Panc1 (cell line): ENCODE data around the gene IL10RB. TPM values are rescaled to one million over a fixed set of nuclear protein-coding genes. Genes with fewer than 3 reads are reported as not detected.

Experiments
- ATAC-seq: fragments of 200-7000 bp; cut with Tn5 transposase; 2 replicates; pipeline ENCODE4 v1.9.1; 2020; ENCODE audit warnings: mild to moderate bottlenecking, moderate library complexity
- BruUV-seq: library from RNA; stranded (reverse); fragments of 400-500 nt; replicated peaks from 2 replicates; lab custom pipeline; 2021; lab: Mats Ljungman, UMichigan
- CTCF ChIA-PET: fragments of 300-600 bp; sonication (Branson Sonifier 250); formaldehyde crosslinking; loops from one replicate; lab custom pipeline; 2022; ENCODE audit warnings: antibody characterized with exemption; lab: Charles Lee
- POLR2A ChIA-PET: fragments of 300-600 bp; sonication (Branson Sonifier 250); formaldehyde crosslinking; loops from one replicate; lab custom pipeline; 2022; ENCODE audit warnings: antibody characterized with exemption; lab: Charles Lee
- DNase-seq: peaks from one replicate; pipeline ENCODE4 v3.0.0-alpha.2; 2010; ENCODE audit warnings: low read depth, low spot score
- H3K27ac ChIP-seq: 2 replicates; pipeline ENCODE4 v1.5.1; 2011; ENCODE audit warnings: mild to moderate bottlenecking, low read length, inconsistent platforms
- H3K27me3 ChIP-seq: fragments of 200-500 bp; sonication (Bioruptor generic); 2 replicates; pipeline ENCODE4 v1.6.0; 2014; ENCODE audit warnings: low read length, inconsistent platforms; ENCODE audit not compliant: control insufficient read depth, insufficient read depth
- H3K36me3 ChIP-seq: fragments of 200-500 bp; sonication (Bioruptor generic); 2 replicates; pipeline ENCODE4 v1.5.1; 2014; ENCODE audit warnings: inconsistent platforms, mild to moderate bottlenecking, low read length, moderate library complexity; ENCODE audit not compliant: control insufficient read depth, insufficient read depth
- H3K4me1 ChIP-seq: 2 replicates; pipeline ENCODE4 v1.5.1; 2011; ENCODE audit warnings: inconsistent platforms, mild to moderate bottlenecking, low read length, moderate library complexity; ENCODE audit not compliant: control insufficient read depth, insufficient read depth
- H3K4me3 ChIP-seq, 2 experiments: 2 replicates each; pipeline ENCODE4 v1.5.1; 2011 to 2012; ENCODE audit warnings: low read depth in 2 of 2, low read length in 2 of 2, mild to moderate bottlenecking in 2 of 2, inconsistent platforms in 1 of 2, moderate library complexity in 1 of 2
- H3K9me3 ChIP-seq: fragments of 200-500 bp; sonication (Bioruptor generic); 2 replicates; pipeline ENCODE4 v1.5.1; 2014; ENCODE audit warnings: low read depth, mild to moderate bottlenecking, inconsistent platforms, low read length, moderate library complexity; ENCODE audit not compliant: control insufficient read depth, insufficient read depth
- CTCF ChIP-seq: fragments of 450-650 bp; IDR thresholded peaks from 2 replicates; pipeline ENCODE4 v1.5.1; 2017; ENCODE audit warnings: mild to moderate bottlenecking
- POLR2AphosphoS5 ChIP-seq: IDR thresholded peaks from 2 replicates; pipeline ENCODE4 v1.6.1; 2012; ENCODE audit warnings: mild to moderate bottlenecking, low read depth, low read length, moderate library complexity
- SIN3A ChIP-seq: IDR thresholded peaks from 2 replicates; pipeline ENCODE4 v1.6.1; 2012; ENCODE audit warnings: low read depth, mild to moderate bottlenecking, low read length, moderate library complexity, borderline replicate concordance; ENCODE audit not compliant: insufficient read depth
- TCF7L2 ChIP-seq: IDR thresholded peaks from 2 replicates; pipeline ENCODE4 v1.6.1; 2011; ENCODE audit warnings: mild to moderate bottlenecking, low read depth, low read length, inconsistent platforms
- in situ Hi-C: cut with HindIII; loops from 2 replicates; pipeline ENCODE4 v1.10.0; 2016; ENCODE audit warnings: low sequenced_read_pairs, low pct_unique_long_range_greater_than_20kb
- intact Hi-C: fragments of 100-400 bp; cut with micrococcal nuclease; formaldehyde crosslinking; loops from one replicate; pipeline ENCODE4 v1.10.0; 2022; ENCODE audit not compliant: unreplicated experiment
- total RNA-seq: library from RNA; stranded (reverse); gene quantifications from one replicate; pipeline ENCODE4 v1.2.1, GENCODE V29; 2021; ENCODE audit not compliant: unreplicated experiment
- TF ChIP-seq, protein P1 (sequence below), 2 experiments: IDR thresholded peaks; 2 replicates each; pipeline ENCODE4 v1.6.1; 2011 to 2012; ENCODE audit warnings: low read depth in 2 of 2, control low read depth in 1 of 2, low read length in 1 of 2, mild to moderate bottlenecking in 1 of 2, moderate library complexity in 1 of 2; ENCODE audit not compliant: insufficient read depth in 1 of 2

IL10RB gene
- total RNA-seq, 1 experiment from 2014 or later, result 17.7 TPM

DNA sequence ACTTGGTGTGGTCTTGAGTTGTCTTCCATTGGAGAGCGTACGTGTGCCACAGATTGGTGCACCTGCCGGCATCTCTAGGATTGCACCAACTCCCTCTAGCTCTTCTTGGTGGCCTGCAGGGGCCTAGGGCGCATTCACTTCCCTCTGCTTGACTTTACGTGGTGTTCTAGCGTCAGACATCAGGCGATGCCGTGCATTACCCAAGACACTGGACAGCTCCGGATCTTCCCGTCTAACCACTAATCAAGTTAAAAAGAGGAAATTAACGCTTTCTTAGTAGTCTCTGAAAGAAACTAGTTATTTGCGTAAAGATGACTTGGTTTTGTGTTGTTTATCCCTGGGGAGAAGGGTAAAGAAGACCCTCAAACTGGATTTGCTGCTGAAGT lies 510 bp upstream of the IL10RB start:
- Histone ChIP-seq H3K4me3 (peak overlapping the region; percentile 58 to 68), H3K36me3 (no peaks in the 10 kb centered on the region), H3K27me3 (no peaks in the 10 kb centered on the region), H3K4me1 (0 out of 2 replicates have a peak, but pooled peaks cover 2% of the 10 kb centered on the region), H3K27ac (no peak overlapping the region), H3K9me3 (no peaks in the 10 kb centered on the region)
- DNase-seq (no peak), ATAC-seq (peak; percentile 72)
- TF ChIP-seq TCF7L2, result no peak
- TF ChIP-seq, protein P1, sequence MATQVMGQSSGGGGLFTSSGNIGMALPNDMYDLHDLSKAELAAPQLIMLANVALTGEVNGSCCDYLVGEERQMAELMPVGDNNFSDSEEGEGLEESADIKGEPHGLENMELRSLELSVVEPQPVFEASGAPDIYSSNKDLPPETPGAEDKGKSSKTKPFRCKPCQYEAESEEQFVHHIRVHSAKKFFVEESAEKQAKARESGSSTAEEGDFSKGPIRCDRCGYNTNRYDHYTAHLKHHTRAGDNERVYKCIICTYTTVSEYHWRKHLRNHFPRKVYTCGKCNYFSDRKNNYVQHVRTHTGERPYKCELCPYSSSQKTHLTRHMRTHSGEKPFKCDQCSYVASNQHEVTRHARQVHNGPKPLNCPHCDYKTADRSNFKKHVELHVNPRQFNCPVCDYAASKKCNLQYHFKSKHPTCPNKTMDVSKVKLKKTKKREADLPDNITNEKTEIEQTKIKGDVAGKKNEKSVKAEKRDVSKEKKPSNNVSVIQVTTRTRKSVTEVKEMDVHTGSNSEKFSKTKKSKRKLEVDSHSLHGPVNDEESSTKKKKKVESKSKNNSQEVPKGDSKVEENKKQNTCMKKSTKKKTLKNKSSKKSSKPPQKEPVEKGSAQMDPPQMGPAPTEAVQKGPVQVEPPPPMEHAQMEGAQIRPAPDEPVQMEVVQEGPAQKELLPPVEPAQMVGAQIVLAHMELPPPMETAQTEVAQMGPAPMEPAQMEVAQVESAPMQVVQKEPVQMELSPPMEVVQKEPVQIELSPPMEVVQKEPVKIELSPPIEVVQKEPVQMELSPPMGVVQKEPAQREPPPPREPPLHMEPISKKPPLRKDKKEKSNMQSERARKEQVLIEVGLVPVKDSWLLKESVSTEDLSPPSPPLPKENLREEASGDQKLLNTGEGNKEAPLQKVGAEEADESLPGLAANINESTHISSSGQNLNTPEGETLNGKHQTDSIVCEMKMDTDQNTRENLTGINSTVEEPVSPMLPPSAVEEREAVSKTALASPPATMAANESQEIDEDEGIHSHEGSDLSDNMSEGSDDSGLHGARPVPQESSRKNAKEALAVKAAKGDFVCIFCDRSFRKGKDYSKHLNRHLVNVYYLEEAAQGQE (IDR thresholded peaks at IDR 0.05; ENCODE audit: insufficient read depth in 1 of 2, low read depth in 2 of 2, low read length in 1 of 2), result peak in 1 of 2 experiments; percentile 54; a peak in 2 of 4 replicates
- CTCF ChIA-PET, result no interaction called here
- in situ Hi-C loops, result no loop called here
- BruUV-seq, result no TSS peak
- POLR2A ChIA-PET, result no interaction called here
- intact Hi-C loops, result no loop called here

DNA sequence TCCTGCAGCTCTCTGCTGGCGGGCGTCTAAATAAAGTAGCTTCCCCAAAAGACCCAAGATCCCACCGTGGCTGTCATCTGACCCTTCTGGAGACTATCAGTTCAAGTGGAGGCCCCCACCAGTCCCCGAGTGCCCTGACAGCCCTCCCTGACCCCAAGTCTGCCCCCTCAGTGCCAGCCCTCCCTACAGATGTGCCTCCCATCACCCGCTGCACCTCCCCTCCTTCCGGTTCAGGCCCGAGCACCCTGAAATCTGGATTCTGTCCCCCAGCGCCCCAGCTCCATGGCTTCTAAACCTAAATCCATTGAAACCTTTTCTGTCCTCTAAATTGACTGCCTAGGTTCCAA lies 595 bp downstream of the IL10RB start:
- in situ Hi-C loops, result no loop called here
- CTCF ChIA-PET, result interaction anchor here (0.6 kb wide), 1 partner anchor 26 kb away, joined by 3 read pairs; no protein-coding TSS in a partner anchor
- DNase-seq (no peak), ATAC-seq (peak; percentile 46)
- H3K36me3 ChIP-seq, result no peaks in the 10 kb centered on the region
- peak overlapping the region; percentile 75 for H3K27ac ChIP-seq
- TF ChIP-seq CTCF, result no peak
- TF ChIP-seq POLR2AphosphoS5, result no peak
- no peak for TF ChIP-seq SIN3A
- TF ChIP-seq TCF7L2, result no peak
- TF ChIP-seq, protein P1 (IDR thresholded peaks at IDR 0.05; ENCODE audit: insufficient read depth in 1 of 2, low read depth in 2 of 2, low read length in 1 of 2), result no peak
- no TSS peak for BruUV-seq
- H3K4me1 ChIP-seq, result 0 out of 2 replicates have a peak, but pooled peaks cover 2% of the 10 kb centered on the region
- POLR2A ChIA-PET, result interaction anchor here (0.5 to 0.6 kb wide), 2 partner anchors 44 to 169 kb away, joined by 3 to 4 read pairs; no protein-coding TSS in a partner anchor
- H3K9me3 ChIP-seq, result no peaks in the 10 kb centered on the region
- peak overlapping the region; percentile 58 to 68 for H3K4me3 ChIP-seq
- intact Hi-C loops, result no loop called here
- H3K27me3 ChIP-seq, result no peaks in the 10 kb centered on the region
